Endothelial cell of umbilical vein (primary cell): ENCODE results near the gene DPP6. TPM values are rescaled to one million over a fixed set of nuclear protein-coding genes. Genes with fewer than 3 reads are reported as not detected.
"Not testable (repeated sequence)": the region's sequence is repeated elsewhere in the genome, so short reads cannot be mapped to it uniquely, and the experiment has no call there.

Experiments used
- BruUV-seq: library from RNA; stranded (reverse); fragments of 400-500 nt; replicated peaks from 2 replicates; lab custom pipeline; 2021; lab: Mats Ljungman, UMichigan
- CTCF ChIA-PET: fragments of 300-600, 350-600 bp; sonication (Branson Sonifier 250); formaldehyde crosslinking; loops from one replicate; lab custom pipeline; 2021; ENCODE audit warnings: antibody characterized with exemption, inconsistent platforms; lab: Charles Lee
- POLR2A ChIA-PET: fragments of 300-600, 350-600 bp; sonication (Branson Sonifier 250); formaldehyde crosslinking; loops from one replicate; lab custom pipeline; 2021; ENCODE audit warnings: antibody characterized with exemption, inconsistent platforms; lab: Charles Lee
- DNase-seq: peaks from one replicate; pipeline ENCODE4 v3.0.0-alpha.2; 2011; ENCODE audit warnings: low read depth, low spot score
- FAIRE-seq: peaks from 2 replicates; lab custom pipeline; 2011; peaks lifted over from hg19 to GRCh38; lab: Jason Lieb, UNC
- H2AFZ ChIP-seq: 2 replicates; pipeline ENCODE4 v1.6.0; 2012; ENCODE audit warnings: low read depth, low read length, control low read depth, inconsistent platforms
- H3K27ac ChIP-seq: 2 replicates; pipeline ENCODE4 v1.5.1; 2011; ENCODE audit warnings: low read depth, mild to moderate bottlenecking, control low read depth, low read length, moderate library complexity; ENCODE audit not compliant: insufficient read depth
- H3K27me3 ChIP-seq, 2 experiments: 2 replicates each; pipeline versions ENCODE4 v1.6.0 to v1.6.1; 2011; ENCODE audit warnings: low read length in 2 of 2, mixed read lengths in 1 of 2; ENCODE audit not compliant: control insufficient read depth in 2 of 2, insufficient read depth in 2 of 2
- H3K36me3 ChIP-seq, 2 experiments: 2 replicates in 1 of 2; 3 replicates in 1 of 2; pipeline ENCODE4 v1.5.1; 2011; ENCODE audit warnings: low read length in 2 of 2, mild to moderate bottlenecking in 1 of 2, moderate library complexity in 1 of 2; ENCODE audit not compliant: control insufficient read depth in 2 of 2, insufficient read depth in 2 of 2; ENCODE audit errors: extremely low read depth in 1 of 2
- H3K4me1 ChIP-seq: 3 replicates; pipeline ENCODE4 v1.5.1; 2011; ENCODE audit warnings: mild to moderate bottlenecking, low read length; ENCODE audit not compliant: control insufficient read depth, insufficient read depth; ENCODE audit errors: extremely low read depth
- H3K4me2 ChIP-seq: 2 replicates; pipeline ENCODE4 v1.6.1; 2011; ENCODE audit warnings: low read length, control low read depth, mixed read lengths; ENCODE audit not compliant: insufficient read depth
- H3K4me3 ChIP-seq, 3 experiments: fragments of 200-600 bp in 1 of 3; sonication (generic), shearing (Covaris generic) in 1 of 3; replicated peaks in 1 of 3; 2 replicates each; pipeline ENCODE4 v1.5.1; 2011 to 2016; ENCODE audit warnings: control low read depth in 3 of 3, low read length in 3 of 3, mild to moderate bottlenecking in 2 of 3, inconsistent platforms in 1 of 3, low read depth in 1 of 3, moderate library complexity in 1 of 3; ENCODE audit not compliant: insufficient read depth in 1 of 3
- H3K79me2 ChIP-seq: 2 replicates; pipeline ENCODE4 v1.6.0; 2012; ENCODE audit warnings: low read length, inconsistent platforms; ENCODE audit not compliant: control insufficient read depth, insufficient read depth
- H3K9ac ChIP-seq: replicated peaks from 2 replicates; pipeline ENCODE3; 2011; ENCODE audit warnings: low read length, control low read depth; ENCODE audit not compliant: insufficient read depth; ENCODE audit errors: extremely low read depth
- H3K9me1 ChIP-seq: replicated peaks from 3 replicates; pipeline ENCODE4 v1.6.0; 2011; ENCODE audit warnings: mild to moderate bottlenecking, low read length; ENCODE audit not compliant: control insufficient read depth, insufficient read depth; ENCODE audit errors: extremely low read depth
- H3K9me3 ChIP-seq: replicated peaks from 2 replicates; pipeline ENCODE4 v1.5.1; 2012; ENCODE audit warnings: low read length, inconsistent platforms; ENCODE audit not compliant: control insufficient read depth, insufficient read depth
- H4K20me1 ChIP-seq: replicated peaks from 2 replicates; pipeline ENCODE3; 2011; ENCODE audit warnings: mild to moderate bottlenecking, low read length; ENCODE audit not compliant: control insufficient read depth, insufficient read depth; ENCODE audit errors: extremely low read depth
- dilution Hi-C: fragments of 300-500 bp; cut with MboI; formaldehyde crosslinking; loops from one replicate; pipeline ENCODE4 v1.15.0; 2019; ENCODE audit warnings: low sequenced_read_pairs; ENCODE audit not compliant: extremely low pct_ligation_motif_present
- intact Hi-C: fragments of 100-400 bp; cut with micrococcal nuclease; formaldehyde crosslinking; loops from one replicate; pipeline ENCODE4 v1.10.0; 2022
- polyA plus RNA-seq, 4 experiments: library from polyadenylated mRNA; depleted of rRNA in 3 of 4; stranded (reverse) in 3 of 4; unstranded in 1 of 4; fragments of >200 nt; gene quantifications; 2 replicates each; pipeline versions ENCODE4 v1.2.1 to v1.2.3, GENCODE V29; 2011 to 2012; ENCODE audit warnings: missing spikeins in 1 of 4
- total RNA-seq: library from RNA; stranded (reverse); gene quantifications from 2 replicates; pipeline ENCODE4 v1.2.3, GENCODE V29; 2021

DPP6 gene
- total and polyA plus RNA-seq, 2 donors (not counting 3 experiments of a cell fraction or from before 2014, with no cell fraction given): not detected

GRCh38 chr7:154012800-154013199, 39.4 kb upstream of the DPP6 start:
- H3K27me3 ChIP-seq, H3K36me3 ChIP-seq, H3K4me3 ChIP-seq, FAIRE-seq, H4K20me1 ChIP-seq, intact Hi-C loops, dilution Hi-C loops, H3K4me1 ChIP-seq, H3K9ac ChIP-seq, H3K27ac ChIP-seq, H3K9me3 ChIP-seq, H3K9me1 ChIP-seq, DNase-seq, H2AFZ ChIP-seq, BruUV-seq, H3K79me2 ChIP-seq, H3K4me2 ChIP-seq, POLR2A ChIA-PET, CTCF ChIA-PET: not testable (repeated sequence)

- dilution Hi-C loops: not testable (repeated sequence)
Measured at GRCh38 chr7:154015636-154016035, 36.6 kb upstream of the DPP6 start.

GRCh38 chr7:154018354-154018753, 33.8 kb upstream of the DPP6 start:
- FAIRE-seq, H3K9me1 ChIP-seq, H3K27me3 ChIP-seq, H3K4me2 ChIP-seq, CTCF ChIA-PET, DNase-seq, H3K4me1 ChIP-seq, H4K20me1 ChIP-seq, H3K79me2 ChIP-seq, H2AFZ ChIP-seq, POLR2A ChIA-PET, H3K9me3 ChIP-seq, H3K9ac ChIP-seq, intact Hi-C loops, dilution Hi-C loops, H3K27ac ChIP-seq, H3K4me3 ChIP-seq, H3K36me3 ChIP-seq, BruUV-seq: not testable (repeated sequence)

More at GRCh38 chr7:154015636-154016035, 36.6 kb upstream of the DPP6 start:
- DNase-seq, H3K27ac ChIP-seq, H3K4me2 ChIP-seq, H2AFZ ChIP-seq, H4K20me1 ChIP-seq, H3K79me2 ChIP-seq, H3K4me3 ChIP-seq, H3K9me1 ChIP-seq, H3K9me3 ChIP-seq, BruUV-seq, intact Hi-C loops, POLR2A ChIA-PET, CTCF ChIA-PET, H3K36me3 ChIP-seq, FAIRE-seq, H3K4me1 ChIP-seq, H3K9ac ChIP-seq, H3K27me3 ChIP-seq: not testable (repeated sequence)

GRCh38 chr7:154027805-154028204, 24.4 kb upstream of the DPP6 start:
- DNase-seq, H3K4me2 ChIP-seq, H3K9ac ChIP-seq, BruUV-seq, FAIRE-seq, H3K9me1 ChIP-seq, H2AFZ ChIP-seq, H3K9me3 ChIP-seq, H3K4me1 ChIP-seq, H3K27me3 ChIP-seq, dilution Hi-C loops, H3K79me2 ChIP-seq, intact Hi-C loops, H3K27ac ChIP-seq, CTCF ChIA-PET, H4K20me1 ChIP-seq, H3K4me3 ChIP-seq, H3K36me3 ChIP-seq, POLR2A ChIA-PET: not testable (repeated sequence)
